ENCODE results near the gene GPR156.

DNA sequence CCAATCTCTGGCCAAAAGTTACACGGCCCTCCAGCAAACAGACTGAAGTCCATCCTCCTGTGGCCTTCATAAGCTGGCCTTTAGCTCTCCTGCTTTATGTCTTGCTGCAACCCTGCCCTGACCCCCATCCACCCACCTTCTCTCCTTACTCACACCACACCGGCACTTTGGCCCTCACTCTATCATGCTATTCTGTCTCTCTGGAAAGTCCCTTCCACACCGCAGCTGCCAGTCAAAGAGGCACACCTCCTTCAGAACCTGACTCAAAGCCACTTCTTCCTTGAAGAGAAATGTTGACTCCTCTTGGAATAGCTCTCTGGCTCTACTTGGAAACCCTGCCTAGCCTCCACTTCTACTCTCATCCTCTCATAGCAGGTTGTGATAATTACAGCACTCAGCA lies 4.5 kb downstream of the GPR156 start:
- TF ChIP-seq POLR2A (IDR thresholded peaks at IDR 0.05), result no peak
- TF ChIP-seq, protein P1, sequence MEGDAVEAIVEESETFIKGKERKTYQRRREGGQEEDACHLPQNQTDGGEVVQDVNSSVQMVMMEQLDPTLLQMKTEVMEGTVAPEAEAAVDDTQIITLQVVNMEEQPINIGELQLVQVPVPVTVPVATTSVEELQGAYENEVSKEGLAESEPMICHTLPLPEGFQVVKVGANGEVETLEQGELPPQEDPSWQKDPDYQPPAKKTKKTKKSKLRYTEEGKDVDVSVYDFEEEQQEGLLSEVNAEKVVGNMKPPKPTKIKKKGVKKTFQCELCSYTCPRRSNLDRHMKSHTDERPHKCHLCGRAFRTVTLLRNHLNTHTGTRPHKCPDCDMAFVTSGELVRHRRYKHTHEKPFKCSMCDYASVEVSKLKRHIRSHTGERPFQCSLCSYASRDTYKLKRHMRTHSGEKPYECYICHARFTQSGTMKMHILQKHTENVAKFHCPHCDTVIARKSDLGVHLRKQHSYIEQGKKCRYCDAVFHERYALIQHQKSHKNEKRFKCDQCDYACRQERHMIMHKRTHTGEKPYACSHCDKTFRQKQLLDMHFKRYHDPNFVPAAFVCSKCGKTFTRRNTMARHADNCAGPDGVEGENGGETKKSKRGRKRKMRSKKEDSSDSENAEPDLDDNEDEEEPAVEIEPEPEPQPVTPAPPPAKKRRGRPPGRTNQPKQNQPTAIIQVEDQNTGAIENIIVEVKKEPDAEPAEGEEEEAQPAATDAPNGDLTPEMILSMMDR (IDR thresholded peaks at IDR 0.05), result no peak

Data from adrenal gland (tissue), 5 donors.